Measurements from ENCODE around the gene SASS6.

The SASS6 gene

DNA sequence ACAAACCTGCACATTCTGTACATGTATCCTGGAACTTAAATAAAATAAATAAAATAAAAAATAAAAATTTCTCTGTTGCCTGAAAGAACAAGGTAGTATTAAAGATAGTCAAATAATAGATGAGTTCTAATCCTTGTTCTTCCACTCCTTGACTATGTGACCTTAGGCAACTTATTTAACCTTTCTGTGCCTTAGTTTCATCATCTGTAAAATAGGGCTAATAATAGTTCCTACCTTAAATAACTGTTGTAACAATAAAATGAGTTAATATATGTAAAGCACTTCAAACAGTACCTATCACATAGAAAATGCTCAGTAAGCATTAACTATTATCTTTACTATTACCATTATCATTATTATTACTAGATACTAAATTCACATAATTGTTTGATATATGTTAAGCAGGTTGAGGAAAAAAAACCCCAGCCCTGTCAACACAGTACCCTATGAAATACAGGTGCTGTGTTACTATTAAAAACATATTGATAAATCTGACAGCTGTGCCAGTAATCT is 23.1 kb downstream of the SASS6 start:
- DNase-seq (ENCODE audit: low read depth, low spot score) = no peak

DNA sequence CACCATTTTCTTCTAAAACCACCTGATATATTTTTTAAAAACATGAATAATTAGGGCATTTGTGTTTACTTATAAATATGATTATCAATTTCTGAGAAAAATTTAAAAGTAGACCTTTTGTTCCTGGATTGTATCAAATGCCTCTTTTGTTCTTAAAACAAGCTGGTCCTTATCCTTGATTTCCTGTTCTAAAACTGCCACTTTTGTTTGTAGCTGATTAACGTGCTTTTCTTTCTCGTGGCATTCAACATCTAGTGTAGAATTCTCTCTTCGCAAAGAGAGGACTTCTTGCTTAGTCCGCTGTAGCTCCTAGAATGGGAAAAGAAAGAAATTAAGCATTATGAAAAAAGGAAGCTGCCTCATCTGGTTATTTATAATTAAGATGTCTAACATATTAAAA is 25.0 kb downstream of the SASS6 start:
- no peak for DNase-seq (ENCODE audit: low read depth, low spot score)

DNA sequence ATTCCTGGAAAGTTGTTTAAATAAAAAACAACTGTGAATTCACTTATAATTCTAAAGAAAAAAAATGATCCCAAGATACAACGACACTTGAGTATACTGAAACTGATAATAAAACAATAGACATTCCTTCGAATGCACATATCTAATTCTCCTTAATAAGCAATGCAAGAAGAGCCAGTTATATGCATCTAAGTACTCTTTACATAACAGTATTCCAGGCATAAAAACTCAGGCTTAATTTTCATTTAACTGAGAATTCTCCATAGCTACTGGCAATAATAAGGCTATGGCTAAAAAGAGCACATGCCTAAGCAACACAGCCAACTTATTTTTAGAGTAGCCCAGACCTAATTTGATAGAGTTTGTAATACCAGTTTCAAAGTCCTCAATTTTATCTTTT is 31.2 kb downstream of the SASS6 start:
- DNase-seq (ENCODE audit: low read depth, low spot score) = no peak

DNA sequence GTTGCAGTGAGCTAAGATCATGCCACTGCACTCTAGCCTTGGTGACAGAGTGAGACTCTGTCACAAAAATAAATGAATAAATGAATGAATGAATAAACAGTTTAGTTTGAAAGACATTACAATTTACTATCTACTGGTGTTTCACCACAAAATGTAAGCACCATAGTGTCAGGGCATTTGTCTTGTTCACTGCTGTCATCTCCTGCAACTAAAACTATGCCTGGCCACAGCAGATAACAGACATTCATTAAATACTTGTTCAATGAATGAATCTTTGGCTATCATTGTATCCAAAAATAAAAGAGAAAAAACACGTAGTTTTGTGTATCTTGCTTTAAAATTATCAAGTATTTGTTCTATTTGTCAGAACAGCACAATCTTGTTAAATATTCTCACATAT is 32.5 kb downstream of the SASS6 start:
- no peak for DNase-seq (ENCODE audit: low read depth, low spot score)

DNA sequence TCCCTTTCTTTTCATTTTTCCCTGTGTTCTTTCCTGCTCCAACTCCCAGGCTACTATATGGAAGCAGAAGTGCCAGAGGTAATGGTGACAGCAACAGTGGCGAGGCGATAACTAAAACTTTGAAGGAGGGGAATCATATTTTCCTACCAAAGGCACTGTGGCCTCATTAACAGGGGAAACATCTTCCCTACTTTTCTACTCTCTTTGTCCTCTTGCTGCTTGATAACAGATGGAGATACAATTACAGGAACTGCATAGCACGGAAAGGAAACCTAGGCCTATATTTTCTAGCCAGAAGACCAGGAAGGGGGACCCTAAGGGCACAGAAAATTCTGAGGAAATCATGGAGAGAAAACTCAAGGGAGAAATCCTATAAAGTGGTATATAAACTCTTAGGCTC is 42.3 kb downstream of the SASS6 start:
- no peak for DNase-seq (ENCODE audit: low read depth, low spot score)

DNA sequence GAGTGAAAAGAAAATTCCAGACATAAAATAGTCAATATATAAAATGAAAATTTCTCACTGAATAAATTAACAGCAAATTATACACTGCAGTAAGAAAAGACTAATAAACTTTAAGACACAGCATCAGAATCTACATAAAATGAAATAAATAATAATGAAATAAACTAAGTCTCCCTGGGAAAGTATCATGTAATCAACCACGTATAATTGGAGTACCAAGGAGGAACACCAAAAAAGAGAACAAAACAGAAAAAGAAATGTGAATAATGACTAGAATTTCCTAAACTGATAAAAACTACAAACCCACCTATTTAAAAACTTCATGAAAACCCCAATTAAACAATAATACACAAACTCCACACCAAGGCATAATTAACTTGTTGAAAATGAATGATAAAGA is 43.6 kb downstream of the SASS6 start:
- no peak for DNase-seq (ENCODE audit: low read depth, low spot score)

DNA sequence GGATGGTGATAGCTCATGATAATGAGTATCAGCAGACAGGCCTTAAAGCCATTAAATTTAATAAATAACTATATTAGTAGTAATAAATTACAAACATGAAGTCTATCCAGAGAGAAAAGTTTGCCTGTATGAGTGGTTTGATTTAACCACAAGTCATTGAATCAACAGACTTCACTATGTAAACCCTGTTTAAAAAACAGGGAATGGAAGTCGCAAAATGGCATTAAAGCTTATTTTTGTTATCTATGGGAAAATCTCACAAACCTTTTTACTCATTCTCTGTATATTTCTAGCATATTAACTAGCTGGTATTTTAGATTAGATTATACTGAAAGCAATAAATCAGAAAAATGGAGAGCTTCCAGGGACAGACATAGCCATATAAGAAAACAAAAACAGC is 45.3 kb downstream of the SASS6 start:
- DNase-seq (ENCODE audit: low read depth, low spot score) = no peak

DNA sequence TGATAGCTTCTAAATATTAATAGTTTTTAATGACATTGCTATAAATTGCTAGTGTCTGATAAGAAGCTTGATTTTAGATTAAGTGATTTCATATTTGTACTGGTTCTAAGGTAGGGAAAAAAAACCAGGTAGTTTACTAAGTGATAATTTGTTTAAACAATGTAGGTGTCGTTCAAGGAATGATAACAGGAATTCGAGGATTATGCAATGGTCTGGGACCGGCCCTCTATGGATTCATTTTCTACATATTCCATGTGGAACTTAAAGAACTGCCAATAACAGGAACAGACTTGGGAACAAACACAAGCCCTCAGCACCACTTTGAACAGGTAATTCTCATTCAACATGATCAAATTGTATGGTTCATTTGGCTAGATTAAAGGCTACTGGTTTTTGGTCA is 52.4 kb downstream of the SASS6 start:
- no peak for DNase-seq (ENCODE audit: low read depth, low spot score)

DNA sequence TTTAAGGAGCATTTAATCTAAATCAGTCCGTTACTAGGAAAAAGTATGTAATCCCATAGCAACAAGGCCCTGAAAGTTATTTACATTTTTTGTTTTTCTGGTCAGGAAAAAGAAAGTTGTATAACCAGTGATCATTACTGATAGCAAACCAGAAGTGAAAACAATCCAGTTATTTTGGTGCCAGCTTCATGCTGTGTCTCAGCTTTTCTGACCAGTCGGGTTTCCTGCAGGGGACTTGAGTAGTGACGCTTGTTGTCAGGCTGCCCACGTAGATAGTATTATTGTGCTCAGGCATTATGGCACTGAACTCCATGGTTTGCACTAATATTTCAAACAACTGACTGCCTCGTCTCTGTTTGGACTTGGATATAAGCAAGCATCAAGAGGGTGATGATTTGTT is 55.2 kb downstream of the SASS6 start:
- no peak for DNase-seq (ENCODE audit: low read depth, low spot score)

DNA sequence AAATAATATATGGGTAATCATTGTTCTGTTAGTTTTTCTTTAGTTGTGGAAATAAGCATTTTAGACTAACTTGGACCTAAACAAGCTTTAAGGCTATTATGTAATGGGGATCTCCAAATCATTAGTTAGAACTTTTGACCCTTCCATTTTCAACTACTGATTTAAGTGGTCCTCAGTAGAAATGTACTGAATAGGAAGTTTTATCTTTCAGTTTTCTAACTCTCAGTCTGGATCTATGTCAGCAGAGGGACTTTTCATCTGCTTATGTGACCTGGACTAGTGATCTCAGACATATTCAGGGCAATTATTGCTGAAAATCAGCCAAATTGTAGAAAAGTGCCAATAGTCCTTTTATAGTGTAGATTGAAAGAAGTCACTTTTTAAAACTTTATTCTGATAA is 56.0 kb downstream of the SASS6 start:
- no peak for DNase-seq (ENCODE audit: low read depth, low spot score)

DNA sequence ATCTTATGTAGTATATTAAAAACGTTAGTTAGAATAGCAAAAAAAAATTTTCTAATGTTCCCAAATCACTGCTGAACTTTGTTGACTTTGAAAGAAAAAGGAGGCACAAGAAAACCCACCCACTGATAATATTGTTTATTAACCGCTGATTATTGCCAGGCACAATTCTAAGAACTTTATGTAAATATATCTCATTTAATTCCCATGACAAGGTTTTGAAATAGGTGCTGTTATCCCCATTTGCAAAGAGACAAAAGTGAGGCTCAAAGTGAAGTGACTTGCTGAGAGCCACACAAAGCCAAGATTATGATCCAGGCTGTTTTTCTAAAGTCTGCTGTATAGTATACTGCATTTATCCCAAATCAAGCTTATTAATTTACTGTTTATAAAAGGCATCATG is 56.4 kb downstream of the SASS6 start:
- no peak for DNase-seq (ENCODE audit: low read depth, low spot score)

DNA sequence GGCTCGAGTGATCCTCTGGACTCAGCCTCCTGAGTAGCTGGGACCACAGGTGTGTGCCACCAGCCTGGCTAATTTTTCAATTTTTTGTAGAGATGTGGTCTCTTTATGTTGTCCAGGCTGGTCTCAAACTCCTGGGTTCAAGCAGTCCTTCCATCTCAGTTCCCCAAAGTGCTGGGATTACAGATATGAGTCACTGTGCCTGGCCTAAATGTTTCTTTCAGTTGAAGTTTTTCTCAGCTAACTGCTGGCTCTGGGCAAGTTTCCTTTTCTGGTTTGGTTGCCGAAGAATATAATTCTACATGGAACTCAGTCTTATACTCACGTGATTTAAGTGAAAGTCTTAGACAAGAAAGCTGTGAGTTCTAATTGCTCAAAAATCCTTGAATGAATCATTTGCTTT is 57.0 kb downstream of the SASS6 start:
- DNase-seq (ENCODE audit: low read depth, low spot score) = no peak

DNA sequence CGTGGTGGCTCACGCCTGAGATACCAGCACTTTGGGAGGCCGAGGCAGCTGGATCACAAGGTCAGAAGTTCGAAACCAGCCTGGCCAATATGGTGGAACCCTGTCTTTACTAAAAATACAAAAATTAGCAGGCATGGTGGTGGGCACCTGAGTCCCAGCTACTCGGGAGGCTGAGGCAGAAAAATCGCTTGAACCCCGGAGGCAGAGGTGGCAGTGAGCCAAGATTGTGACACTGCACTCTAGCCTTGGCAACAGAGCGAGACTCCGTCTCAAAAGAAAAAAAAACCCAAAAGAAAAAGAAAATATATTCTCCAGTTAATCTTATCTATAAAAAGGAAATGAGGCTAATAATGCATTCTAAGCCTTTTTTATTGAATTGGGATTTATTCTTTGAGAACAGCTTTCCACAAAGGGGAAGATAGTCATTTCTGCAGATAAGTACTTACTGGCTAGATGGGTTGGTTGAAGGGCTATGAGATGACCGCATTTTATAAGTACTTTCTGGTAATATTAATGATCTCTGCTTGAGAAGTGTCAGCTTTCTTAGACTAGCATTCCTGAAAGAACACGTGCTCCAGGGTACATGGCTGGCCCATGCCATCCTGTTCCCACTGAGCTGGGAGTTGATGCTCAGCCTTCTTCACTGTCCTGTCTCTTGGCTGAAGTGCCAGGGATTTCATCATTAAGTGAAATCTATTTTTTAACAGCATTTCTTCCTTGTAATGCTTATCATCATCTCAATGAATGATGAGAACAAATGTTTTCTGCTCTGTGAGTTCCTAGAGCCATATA is 57.9 kb downstream of the SASS6 start:
- DNase-seq (ENCODE audit: low read depth, low spot score) = no peak

DNA sequence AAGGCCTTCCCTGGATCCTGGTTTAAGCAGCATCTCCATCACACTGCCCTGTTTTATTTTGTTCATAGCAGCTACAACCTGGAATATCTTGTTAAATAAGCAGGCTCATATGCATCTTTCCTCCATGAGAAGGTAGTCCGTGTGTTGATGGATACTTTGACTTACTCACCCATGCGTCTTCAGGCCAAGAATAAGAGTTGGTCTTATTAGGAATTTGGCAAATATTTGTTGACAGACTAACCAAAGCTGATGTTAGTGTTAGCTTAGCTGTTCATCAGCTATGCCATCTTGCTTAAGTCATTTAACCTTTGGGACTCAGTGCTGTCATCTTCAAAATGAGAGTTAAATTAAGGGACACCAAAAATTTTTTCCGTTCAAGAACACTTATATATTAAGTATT is 59.2 kb downstream of the SASS6 start:
- DNase-seq (ENCODE audit: low read depth, low spot score) = no peak

DNA sequence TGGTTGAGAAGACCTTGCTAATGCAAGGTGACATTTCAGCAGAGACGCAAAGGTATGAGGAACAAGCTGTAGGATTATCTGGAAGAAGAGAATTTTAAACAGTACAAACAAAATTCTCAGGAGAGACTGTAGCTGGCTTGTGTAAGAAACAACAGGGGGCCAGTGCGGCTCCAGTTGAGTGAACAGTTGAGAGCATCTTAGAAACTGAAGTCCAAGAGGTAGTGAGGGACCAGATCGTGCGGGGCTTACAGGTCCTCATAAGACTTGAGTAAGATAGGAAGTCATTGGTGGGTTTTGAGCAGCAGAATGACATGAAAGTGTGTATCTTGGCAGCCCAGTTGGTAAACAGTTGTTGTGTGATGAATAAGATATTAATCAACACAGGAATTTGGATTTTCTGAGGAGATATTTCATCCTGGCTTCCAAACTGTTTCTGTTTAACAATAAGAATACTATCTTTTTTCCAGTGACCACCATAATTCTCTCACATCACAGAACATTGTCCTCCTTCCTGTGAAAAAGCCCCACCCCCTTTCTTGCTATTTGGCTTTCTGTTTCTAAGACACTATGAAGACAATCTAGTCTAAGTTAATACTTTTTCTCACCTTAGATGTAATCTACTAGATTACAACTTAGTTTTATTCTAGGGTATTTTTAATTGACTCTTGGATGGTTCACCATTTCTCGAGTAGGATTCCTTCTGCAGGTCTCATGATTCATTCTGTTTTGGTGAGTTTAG is 62.4 kb downstream of the SASS6 start:
- no peak for DNase-seq (ENCODE audit: low read depth, low spot score)

DNA sequence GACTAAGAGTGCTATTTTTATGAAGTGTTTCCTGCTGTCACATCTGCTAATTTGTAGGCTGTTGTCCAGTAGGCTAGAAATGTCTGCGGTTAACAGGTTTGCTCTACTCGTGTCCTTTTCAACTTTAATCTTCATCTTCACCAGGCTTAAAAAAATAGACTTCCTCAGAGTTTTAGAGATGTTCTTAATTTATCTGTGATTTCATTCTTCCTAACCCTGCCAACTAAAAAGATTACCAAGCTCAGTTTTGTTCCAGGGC is 66.8 kb downstream of the SASS6 start:
- no peak for DNase-seq (ENCODE audit: low read depth, low spot score)

DNA sequence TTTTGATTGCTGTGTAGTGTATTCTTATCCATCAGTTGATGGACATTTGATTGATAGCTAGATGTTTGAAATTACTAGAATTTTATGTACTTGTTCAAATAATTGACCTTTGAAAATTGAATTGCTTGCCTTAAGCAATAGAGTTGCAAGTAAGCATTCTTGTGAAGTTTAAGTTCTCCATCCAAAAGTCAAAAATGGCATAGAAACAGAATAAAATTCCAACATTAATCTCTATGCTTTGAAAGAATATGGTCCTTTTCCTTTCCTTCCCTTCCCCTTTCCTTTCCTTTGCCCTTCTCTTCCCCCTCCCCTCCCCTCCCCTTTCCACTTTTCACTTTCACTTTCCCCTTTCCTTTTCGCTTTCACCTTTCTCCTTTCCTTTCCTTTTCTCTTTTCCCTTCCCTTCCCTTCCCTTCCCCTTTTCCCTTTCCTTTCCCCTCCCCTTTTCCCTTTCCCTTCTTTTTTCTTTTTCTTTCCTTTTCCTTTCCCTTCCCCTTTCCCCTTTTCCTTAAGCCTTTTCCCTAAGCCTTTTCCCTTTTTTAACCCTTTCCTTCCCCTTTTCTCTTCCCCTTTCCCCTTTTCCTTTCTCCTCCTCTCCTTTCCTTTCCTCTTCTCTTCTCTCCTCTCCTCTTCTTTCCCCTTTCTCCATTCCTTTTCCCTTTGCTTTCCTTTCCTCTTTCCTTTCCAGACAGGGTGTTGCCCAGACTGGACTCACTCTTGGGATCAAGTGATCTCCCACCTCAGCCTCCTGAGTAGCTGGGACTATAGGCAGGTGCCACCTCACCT is 67.4 kb downstream of the SASS6 start:
- DNase-seq (ENCODE audit: low read depth, low spot score) = no peak

DNA sequence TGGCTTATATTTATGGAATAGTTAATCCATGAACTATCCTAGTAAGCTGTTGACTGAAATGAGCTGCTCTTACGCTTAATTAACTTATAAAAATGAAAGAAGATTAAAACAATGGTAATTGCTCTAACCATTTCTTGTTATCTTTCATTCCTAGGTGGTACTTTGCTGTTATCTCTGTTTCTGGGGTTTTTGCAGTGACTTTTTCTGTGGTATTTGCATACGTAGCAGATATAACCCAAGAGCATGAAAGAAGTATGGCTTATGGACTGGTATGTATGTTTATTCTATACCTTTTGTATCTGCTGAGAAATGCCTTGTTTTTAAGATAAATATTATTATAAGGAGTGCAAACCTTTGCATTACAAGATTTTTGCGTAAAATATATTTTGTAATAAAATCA is 71.0 kb downstream of the SASS6 start:
- DNase-seq (ENCODE audit: low read depth, low spot score) = no peak

DNA sequence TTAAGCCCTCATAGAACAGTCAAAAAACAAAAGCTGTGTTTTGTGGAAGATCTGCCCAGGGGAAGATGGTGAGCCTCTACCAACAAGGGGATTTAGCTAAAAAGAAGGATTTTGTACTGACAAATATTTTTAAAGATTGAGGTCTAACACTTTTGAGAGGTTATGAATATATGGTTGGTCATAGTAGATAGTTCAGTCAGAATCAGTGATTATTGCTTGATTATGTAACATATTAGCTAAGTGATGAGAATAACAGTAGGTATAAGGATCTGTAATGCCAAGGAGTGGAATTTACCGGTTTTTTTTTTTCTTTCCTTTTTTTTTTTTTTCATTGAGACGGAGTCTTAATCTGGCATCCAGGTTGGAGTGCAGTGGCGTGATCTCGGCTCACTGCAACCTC is 79.0 kb downstream of the SASS6 start:
- DNase-seq (ENCODE audit: low read depth, low spot score) = no peak

DNA sequence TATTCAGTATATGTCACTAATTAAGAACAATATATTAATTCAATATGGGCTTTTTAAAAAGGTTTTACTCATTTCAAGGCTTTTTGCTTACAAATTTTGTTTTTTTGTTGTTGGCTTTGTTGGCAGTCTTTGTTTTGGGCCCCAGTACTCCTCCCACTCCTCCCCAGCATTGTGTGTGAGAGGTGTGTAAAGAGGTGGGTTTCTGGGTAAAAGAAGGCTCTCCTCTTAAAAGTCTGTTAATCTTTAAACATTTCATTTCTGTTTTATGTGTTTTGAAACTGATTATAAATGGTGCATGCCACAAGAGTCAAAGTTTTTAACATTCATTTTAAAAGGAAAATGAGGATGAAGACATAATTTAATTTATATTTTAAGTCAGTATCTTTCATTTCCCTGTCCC is 79.6 kb downstream of the SASS6 start:
- no peak for DNase-seq (ENCODE audit: low read depth, low spot score)

DNA sequence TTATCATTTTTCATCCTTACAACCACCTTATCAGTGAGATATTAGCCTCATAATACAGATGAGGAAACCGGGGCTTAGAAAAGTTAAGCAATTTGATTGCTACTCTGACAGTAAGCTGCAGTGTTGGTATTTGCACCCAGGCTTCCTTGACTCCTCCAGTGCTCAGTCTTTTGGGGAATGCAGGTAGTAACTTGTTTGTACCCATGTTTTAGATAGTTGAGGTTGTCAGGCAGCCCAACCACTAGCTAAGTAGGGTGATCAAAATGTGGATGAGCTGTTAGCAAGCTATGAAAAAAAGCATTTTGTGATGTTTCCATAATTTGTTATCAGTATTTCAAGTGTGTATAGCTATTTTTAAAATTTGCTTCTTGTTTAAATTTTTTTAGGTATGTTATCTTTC is 80.8 kb downstream of the SASS6 start:
- DNase-seq (ENCODE audit: low read depth, low spot score) = no peak

DNA sequence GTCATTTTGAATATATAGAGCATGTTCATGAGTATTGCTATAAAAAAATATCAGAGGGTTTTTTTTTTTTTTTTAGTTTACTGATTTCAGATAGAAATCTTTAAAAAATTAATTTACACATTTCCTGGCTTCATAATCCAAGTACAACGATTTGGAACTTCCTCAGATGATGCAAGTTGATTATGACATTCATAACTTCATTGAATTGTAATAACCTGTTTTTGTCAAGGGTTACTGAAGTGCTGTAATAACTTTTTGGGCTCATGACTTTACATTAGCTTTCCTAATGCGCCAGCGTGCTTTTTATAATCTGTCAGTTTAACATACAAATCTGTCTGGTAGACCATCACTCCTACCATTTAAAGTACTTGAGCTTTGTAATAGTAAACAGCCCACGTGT is 81.3 kb downstream of the SASS6 start:
- DNase-seq (ENCODE audit: low read depth, low spot score) = no peak

DNA sequence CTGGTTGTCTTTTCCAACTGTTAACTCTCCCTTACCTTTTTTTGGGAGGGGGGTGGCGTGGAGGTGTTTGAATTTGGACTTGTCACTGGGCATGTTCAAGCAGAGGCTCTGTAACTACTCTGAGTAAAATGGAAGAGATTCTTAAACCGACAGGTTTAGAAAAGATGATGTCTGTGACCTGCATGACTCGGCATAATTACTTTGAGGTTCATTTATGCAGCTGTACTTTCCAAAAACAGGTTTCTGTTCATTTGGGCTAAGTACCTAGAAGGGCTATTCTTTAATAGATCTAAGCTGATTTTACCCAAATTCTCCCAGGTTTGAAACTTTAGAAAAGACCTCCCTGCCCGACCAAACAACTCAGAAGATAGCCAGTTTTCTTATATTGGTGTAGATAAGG is 82.6 kb downstream of the SASS6 start:
- no peak for DNase-seq (ENCODE audit: low read depth, low spot score)

Measured in activated CD4-positive, CD25-positive, alpha-beta regulatory T cell treated with anti-CD3 and anti-CD28 coated beads, Interleukin-2, amount 50 U/mL, for 16 hours (primary cell).